Effector CD8-positive, alpha-beta T cell (primary cell): ENCODE measurements around the gene MCEE.

ENCODE experiments used
- DNase-seq: peaks from one replicate; lab custom pipeline; 2025; lab: John Stamatoyannopoulos, UW

The MCEE gene

GRCh38 chr2:71082402-71083252 is 47.4 kb downstream of the MCEE start:
- DNase-seq: no peak

GRCh38 chr2:71078624-71079023 is 51.4 kb downstream of the MCEE start:
- DNase-seq: no peak

- DNase-seq: no peak
Observed at GRCh38 chr2:71074893-71075395, 55.1 kb downstream of the MCEE start.

- DNase-seq: no peak
Observed at GRCh38 chr2:71073475-71073874, 56.6 kb downstream of the MCEE start.

- DNase-seq: no peak
Observed at GRCh38 chr2:71072492-71072891, 57.5 kb downstream of the MCEE start.

- DNase-seq: peak; percentile 40
Observed at GRCh38 chr2:71071681-71072398, 58.2 kb downstream of the MCEE start.

GRCh38 chr2:71070294-71071093 is 59.5 kb downstream of the MCEE start:
- no peak for DNase-seq

- no peak for DNase-seq
Observed at GRCh38 chr2:71069376-71069775, 60.7 kb downstream of the MCEE start.

- peak; percentile 93 for DNase-seq
Observed at GRCh38 chr2:71068218-71069035, 61.6 kb downstream of the MCEE start, which contains the start of gene NAGK. Gene NAGK, plus strand, starts transcription at chr2:71068648. Its CDS starts 36 bp downstream, at chr2:71068684.

GRCh38 chr2:71067567-71068217 is 62.3 kb downstream of the MCEE start:
- no peak for DNase-seq

GRCh38 chr2:71066856-71067255 is 63.2 kb downstream of the MCEE start:
- DNase-seq: no peak

GRCh38 chr2:71064754-71065621 is 65.0 kb downstream of the MCEE start:
- DNase-seq: no peak

- DNase-seq: no peak
Observed at GRCh38 chr2:71064110-71064611, 65.9 kb downstream of the MCEE start.

GRCh38 chr2:71063216-71063615 is 66.8 kb downstream of the MCEE start:
- no peak for DNase-seq

GRCh38 chr2:71060871-71061270 is 69.2 kb downstream of the MCEE start:
- no peak for DNase-seq

GRCh38 chr2:71060211-71060610 is 69.8 kb downstream of the MCEE start:
- no peak for DNase-seq
